ENCODE measurements around the gene GMFB.

- no peak for TF ChIP-seq CTCF (conservative IDR thresholded peaks at IDR 0.05; ENCODE audit: low read depth in 2 of 2)
- no peak for TF ChIP-seq REST (IDR thresholded peaks at IDR 0.05; ENCODE audit: unreplicated experiment)
- TF ChIP-seq EZH2 (IDR thresholded peaks at IDR 0.05; ENCODE audit: low read depth, unreplicated experiment): no peak
- no peak for TF ChIP-seq ETS1 (IDR thresholded peaks at IDR 0.05)
- TF ChIP-seq EZH2phosphoT487 (IDR thresholded peaks at IDR 0.05; ENCODE audit: unreplicated experiment): no peak
- TF ChIP-seq ZNF114 (CRISPR knock-in tag; IDR thresholded peaks at IDR 0.05): no peak
- no peak for TF ChIP-seq POLR2AphosphoS5 (IDR thresholded peaks at IDR 0.05; ENCODE audit: low read depth)
- TF ChIP-seq JUNB (IDR thresholded peaks at IDR 0.05; ENCODE audit: unreplicated experiment): no peak
- TF ChIP-seq CREB1 (CRISPR knock-in tag; IDR thresholded peaks at IDR 0.05; ENCODE audit: low read depth): no peak
- TF ChIP-seq ZNF331 (CRISPR knock-in tag; IDR thresholded peaks at IDR 0.05; ENCODE audit: low read depth): no peak
- TF ChIP-seq STAT1 (IDR thresholded peaks at IDR 0.05; ENCODE audit: unreplicated experiment): no peak
- TF ChIP-seq NANOG (IDR thresholded peaks at IDR 0.05; ENCODE audit: borderline replicate concordance): no peak
Observed at GRCh38 chr14:54524410-54524809, 35.6 kb upstream of the GMFB start.

Data from GM23338 (cell line).